ENCODE results near the gene KLC1.
"Not testable (repeated sequence)": the region's sequence is repeated elsewhere in the genome, so short reads cannot be mapped to it uniquely, and the experiment has no call there.

Gene KLC1

GRCh38 chr14:103628684-103629502, at the start of gene KLC1:
KLC1 (plus strand) TSS chr14:103629211; CDS start chr14:103654565, 25,354 bp downstream.
- DNase-seq (peak; percentile 93), ATAC-seq (peak; percentile 79)

- no peak for ATAC-seq
Observed at GRCh38 chr14:103581206-103581605, 47.8 kb upstream of the KLC1 start.

GRCh38 chr14:103581954-103582703, 46.9 kb upstream of the KLC1 start:
- ATAC-seq = no peak
- no peak for DNase-seq

More at GRCh38 chr14:103581206-103581605, 47.8 kb upstream of the KLC1 start:
- DNase-seq = no peak

GRCh38 chr14:103584326-103584915, 44.6 kb upstream of the KLC1 start:
- ATAC-seq (no peak), DNase-seq (no peak)

DNA sequence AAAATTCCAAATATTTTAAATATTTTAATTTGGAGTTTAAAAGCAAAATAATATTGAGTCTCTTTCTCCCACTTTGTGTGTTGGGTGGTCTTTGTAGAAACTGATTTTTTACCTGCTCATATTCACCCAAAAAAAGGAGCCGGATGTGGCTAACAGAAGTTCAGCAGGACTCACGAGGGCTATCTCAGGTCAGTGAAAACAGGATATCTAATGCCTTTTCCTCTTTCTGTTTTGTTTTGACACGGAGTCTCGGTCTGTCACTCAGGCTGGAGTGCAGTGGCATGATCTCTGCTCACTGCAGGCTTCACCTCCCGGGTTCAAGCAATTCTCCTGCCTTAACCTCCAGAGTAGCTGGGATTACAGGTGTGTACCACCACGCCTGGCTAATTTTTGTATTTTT, 35.4 kb upstream of the KLC1 start:
- ATAC-seq (no peak), DNase-seq (no peak)

DNA sequence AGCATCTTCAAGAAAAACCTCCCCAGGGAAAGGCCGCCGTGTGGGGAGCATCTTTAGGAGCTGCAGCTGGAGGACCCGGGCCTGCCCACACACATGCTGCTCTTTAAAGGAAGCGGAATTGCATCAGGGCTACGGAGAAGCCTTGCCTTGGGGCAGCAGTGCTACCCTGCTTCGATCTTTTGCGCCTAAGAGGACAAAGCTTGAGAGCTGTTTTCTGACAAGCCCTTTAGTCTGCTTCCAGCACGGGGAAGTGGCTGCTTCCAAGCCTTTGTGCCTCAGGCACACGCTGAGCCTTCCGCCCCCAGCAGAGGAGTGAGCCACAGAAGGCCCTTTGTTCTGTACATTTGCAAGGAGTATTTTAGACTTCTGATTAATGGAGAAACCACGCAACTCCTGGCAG, 34.7 kb upstream of the KLC1 start:
- DNase-seq = no peak

GRCh38 chr14:103597623-103598377, 31.2 kb upstream of the KLC1 start:
- peak; percentile 8 for DNase-seq

More for the DNA sequence above, 34.7 kb upstream of the KLC1 start:
- no peak for ATAC-seq

DNA sequence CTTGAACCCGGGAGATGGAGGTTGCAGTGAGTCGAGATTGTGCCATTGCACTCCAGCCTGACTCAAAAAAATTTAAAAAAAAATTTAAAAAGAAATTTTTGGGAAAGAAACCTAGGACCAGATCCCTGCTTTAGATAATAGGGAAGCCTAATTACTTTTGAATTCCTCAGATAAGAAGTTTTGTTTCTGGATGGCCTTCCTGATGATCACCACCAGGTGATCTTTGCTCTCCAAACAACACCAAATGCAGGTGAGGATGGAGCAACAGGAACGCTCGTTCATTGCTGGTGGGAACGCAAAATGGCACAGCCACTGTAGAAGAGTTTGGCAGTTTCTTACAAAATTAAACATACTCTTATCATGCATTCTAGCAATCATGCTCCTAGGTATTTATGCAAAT, 28.5 kb upstream of the KLC1 start:
- DNase-seq = no peak
- ATAC-seq = no peak

More at GRCh38 chr14:103597623-103598377, 31.2 kb upstream of the KLC1 start:
- peak; percentile 72 for ATAC-seq

GRCh38 chr14:103604620-103605019, 24.4 kb upstream of the KLC1 start:
- no peak for ATAC-seq

DNA sequence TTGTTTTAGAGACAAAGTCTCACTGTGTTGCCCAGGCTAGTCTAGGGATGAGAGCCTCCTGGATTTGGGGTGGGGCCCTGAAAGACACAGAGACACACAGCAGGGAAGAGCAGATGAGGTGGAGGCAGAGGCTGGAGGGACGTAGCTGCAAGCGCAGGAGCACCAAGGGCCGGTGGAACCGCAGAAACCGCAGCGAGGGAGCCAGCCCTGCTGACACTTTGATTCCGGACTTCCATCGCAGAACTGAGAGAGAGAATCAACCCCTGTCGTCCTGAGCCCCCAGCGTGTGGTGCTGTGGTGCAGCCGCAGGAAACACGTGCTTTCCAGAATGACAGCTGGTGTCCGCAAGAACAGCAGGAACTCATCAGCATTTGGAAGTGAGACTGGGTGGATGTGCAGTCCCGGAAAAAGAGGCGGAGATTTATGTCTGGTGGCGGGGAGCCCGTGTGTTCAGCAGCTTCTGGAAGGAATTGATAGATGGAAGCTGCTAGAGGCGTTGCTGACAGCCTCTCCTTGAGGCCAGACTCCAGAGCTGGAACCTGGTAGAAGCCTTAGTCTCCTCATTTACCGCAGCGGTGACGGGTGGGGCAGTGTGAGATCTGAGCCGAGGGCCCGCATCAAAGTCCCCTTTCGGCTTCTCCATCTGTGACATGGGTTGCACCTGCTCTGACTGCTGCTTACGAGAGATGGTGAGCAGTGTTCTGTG, 21.9 kb upstream of the KLC1 start:
- DNase-seq (peak; percentile 63), ATAC-seq (peak; percentile 72)

More at GRCh38 chr14:103604620-103605019, 24.4 kb upstream of the KLC1 start:
- DNase-seq = no peak

DNA sequence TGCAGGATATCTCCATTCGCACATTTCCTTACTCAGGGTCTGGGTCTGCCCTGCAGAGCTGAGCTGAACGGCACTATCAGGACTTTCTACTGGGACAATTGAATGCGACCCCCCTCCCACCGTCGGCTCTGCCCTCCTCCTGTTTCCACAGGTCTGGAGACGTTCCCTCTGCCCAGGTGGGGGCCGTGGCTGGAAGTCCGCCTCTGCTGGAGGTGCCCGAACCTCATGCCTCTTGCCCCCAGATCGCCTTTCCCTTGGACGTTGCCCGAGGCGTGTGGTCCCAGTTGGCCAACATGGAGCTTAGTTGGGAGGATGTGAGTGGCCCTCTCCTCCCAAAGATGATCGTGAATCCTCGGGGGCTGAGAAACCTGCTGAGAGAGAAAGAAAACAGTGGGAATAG, 21.2 kb upstream of the KLC1 start:
- ATAC-seq (no peak), DNase-seq (no peak)

DNA sequence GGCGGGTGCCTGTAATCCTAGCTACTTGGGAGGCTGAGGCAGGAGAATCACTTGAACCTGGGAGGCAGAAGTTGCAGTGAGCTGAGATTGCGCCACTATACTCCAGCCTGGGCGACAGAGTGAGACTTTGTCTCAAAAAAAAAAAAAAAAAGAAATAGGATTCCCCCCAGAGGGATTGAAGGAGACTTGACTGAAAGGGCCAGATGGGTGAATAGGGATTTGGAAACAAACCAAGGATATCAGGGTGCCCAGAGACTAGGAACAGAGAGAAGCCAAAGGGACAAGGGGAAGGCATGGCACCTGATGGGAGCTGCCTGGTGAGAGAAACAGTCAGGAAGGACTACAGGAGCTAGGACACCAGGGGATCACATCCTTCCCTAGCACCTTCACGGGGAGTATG, 19.9 kb upstream of the KLC1 start:
- not testable (repeated sequence) for ATAC-seq, DNase-seq

DNA sequence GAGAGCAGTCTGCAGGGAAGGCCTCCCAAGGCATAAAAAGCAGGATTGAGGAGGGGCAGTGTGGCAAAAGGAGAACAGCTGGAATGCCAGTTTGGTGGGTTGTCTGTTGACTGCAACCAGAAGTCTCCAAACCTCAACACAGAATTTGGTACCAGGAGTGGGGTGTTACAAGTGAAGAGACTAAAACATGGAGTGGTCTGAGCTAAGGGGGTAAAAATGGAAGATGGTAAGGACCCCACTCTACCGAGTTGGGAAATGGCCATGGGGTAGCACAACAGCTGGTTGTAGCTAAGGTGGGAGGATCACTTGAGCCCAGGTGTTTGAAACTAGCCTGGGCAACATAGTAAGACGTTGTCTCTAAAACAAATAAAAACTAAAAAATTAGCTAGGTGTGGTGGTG, 17.8 kb upstream of the KLC1 start:
- ATAC-seq (no peak), DNase-seq (no peak)

DNA sequence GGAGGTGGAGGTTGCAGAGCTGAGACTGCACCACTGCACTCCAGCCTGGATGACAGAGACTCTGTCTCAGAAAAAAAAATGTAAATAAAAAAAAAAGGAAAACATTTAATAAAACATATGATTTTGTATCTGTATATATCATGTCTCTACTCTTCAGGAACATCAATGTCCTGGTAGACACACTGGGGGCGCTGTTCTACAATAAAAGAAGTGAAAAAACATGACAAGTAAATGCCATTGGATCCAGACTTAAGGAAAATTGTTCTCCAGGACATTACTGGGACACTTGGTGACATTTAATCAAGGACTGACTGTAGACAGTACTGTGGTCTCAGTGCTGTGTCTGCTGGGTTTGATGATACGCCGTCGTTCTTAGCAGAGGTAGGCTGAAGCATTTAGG, 15.5 kb upstream of the KLC1 start:
- ATAC-seq = no peak
- no peak for DNase-seq

DNA sequence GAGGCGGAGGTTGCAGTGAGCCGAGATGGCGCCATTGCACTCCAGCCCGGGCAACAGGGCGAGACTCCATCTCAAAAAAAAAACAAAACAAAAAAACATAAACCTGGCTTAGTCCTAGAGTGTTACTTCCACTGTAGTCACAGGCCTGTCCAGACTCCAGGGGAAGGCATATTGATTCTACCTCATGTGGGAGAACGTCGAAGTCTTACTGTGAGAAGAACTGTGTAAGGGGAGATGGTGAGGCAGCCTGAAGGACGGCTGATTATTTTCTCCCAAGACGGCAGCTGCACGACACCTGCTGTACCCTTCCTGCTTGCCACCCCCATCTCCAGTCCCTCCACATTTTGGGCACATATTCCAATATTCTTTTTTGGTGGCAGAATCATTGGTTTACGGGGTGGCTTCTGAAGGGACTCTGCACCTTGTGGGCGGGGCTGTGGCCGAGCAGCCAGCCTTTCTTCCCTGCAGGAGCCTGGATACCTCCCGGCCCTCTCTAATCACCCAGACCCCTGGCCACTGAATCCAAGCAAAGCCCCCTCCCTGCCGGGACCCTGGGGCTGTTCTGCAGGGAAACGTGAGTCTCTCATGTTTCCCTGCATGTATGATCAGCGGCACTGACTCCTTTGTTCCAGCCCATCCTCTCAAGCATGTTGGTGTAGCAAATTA, 12.2 kb upstream of the KLC1 start:
- DNase-seq = no peak
- no peak for ATAC-seq

DNA sequence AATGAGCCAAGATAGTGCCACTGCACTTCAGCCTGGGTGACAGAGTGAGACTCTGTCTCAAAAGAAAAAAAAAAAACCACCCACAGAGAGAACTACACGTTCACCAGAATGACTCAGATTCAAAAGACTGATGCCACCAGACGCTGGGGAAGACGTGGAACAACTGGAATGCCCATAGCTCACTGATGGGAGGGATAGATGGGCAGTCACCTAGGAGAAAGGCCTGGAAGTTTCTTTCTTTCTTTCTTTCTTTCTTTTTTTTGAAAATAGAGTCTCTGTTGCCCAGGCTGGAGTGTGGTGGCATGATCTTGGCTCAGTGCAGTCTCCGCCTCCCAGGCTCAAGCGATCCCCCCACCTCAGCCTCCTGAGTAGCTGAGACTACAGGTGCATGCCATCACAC, 10.0 kb upstream of the KLC1 start:
- no peak for DNase-seq

DNA sequence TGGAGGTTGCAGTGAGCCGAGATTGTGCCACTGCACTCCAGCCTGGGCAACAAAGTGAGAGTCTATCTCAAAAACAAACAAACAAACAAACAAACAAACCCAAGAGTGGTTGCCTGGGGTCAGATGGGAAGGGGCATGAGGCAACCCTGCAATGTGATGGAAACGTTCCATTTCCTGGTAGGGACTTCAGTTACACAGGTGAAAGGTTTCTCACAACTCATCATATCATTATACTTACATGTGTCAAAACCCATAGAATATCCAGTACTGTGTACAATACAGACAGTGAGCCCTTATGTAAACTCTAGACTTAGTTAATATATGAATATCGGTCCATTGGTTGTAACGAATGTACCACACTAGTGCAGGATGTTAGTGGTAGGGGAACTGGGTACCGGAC, 7.2 kb upstream of the KLC1 start:
- no peak for DNase-seq
- ATAC-seq = no peak

More for the DNA sequence above, 10.0 kb upstream of the KLC1 start:
- no peak for ATAC-seq

DNA sequence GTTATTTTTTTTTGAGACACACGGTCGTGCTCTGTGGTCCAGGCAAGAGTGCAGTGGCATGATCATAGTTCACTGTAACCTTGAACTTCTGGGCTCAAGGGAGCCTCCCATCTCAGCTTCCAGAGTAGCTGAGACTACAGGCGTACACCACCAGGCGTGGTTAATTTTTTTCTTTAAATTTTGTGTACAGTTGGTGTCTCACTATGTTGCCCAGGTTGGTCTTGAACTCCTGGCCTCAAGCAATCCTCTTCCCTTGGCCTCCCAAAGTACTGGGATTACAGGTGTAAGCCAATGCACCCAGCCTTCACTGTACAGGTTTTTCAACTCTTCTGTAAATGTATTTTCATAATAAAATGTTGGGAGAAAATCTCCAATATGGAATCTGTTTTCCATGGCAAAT, 5.7 kb upstream of the KLC1 start:
- ATAC-seq (no peak), DNase-seq (no peak)

DNA sequence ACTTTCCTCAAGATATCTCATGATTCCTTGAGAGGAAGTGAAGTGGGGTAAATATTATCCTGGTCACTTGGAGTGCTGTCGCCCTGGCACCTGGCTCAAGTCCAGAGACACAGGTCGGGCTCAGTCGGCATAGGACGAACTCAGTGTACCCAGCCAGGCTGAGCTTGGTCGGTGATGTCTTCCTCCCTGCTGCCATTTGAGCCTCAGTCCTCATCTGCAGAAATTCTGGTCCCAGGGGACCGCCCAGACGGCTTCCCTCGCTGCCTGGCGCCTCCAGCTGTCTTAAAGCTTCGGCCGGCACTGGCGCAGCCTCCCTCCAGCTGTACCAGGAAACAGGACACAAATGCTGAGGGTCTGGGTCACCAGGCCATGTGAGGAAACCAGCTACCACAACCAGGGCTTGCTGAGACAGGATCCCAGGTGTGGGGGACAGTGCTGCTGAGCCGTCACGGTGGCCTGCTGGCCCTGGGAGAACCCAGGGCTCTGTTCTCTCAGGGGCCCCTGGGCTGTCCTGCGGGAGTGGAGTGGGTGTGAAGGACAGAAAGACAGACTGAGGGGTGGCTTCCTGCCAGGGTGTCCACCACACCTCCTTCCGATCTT, 5.0 kb upstream of the KLC1 start:
- DNase-seq (no peak), ATAC-seq (no peak)

DNA sequence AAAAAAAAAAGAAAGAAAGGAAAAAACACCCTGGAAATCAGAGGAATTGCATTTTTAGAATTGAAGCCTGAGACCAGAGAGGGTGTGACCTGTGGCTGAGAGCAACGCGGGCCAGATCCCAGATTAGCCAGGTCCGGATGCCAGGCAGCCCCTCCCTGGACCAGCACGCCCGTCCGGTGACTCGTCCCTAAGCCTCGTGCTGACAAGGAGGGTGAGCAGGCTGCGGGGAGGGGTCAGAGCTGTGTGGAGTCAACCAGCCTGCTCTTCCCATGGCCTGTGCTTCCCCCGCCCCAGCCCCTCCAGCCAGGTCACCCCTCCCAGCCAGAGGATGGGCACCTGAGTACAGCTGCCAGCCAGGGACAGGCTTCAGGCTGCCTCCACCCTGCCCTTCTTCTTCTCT, 4.2 kb upstream of the KLC1 start:
- DNase-seq (peak; percentile 31), ATAC-seq (no peak)
